K562 (cell line): ENCODE measurements around the gene DDX51. TPM values are rescaled to one million over a fixed set of nuclear protein-coding genes. Genes with fewer than 3 reads are reported as not detected.
A peak's percentile ranks its signal among the peaks of the same experiment; 100 is the strongest.

Experiments
- ATAC-seq: fragments of 200-7000 bp; cut with Tn5 transposase; 3 replicates; pipeline ENCODE4 v1.9.1; 2020; ENCODE audit warnings: moderate library complexity
- BruUV-seq: library from RNA; stranded (reverse); fragments of 400-500 nt; replicated peaks from 2 replicates; lab custom pipeline; 2021; lab: Mats Ljungman, UMichigan
- CTCF ChIA-PET: fragments of 300-600 bp; formaldehyde crosslinking; extraction: SDS; loops from one replicate; lab custom pipeline; 2021; ENCODE audit warnings: low intra/inter-chr PET ratio; lab: Yijun Ruan, JAX
- POLR2A ChIA-PET: fragments of 300-600, 350-650 bp; sonication (Branson Sonifier 250); formaldehyde crosslinking; extraction: SDS; loops from one replicate; lab custom pipeline; 2021; ENCODE audit warnings: antibody characterized with exemption, inconsistent platforms; lab: Yijun Ruan, JAX
- DNase-seq, 4 experiments: peaks; one replicate each; pipeline versions ENCODE4 v3.0.0 to v3.0.0-alpha.2; 2011 to 2018; ENCODE audit warnings: low spot score in 3 of 4, mixed read lengths in 3 of 4; ENCODE audit errors: extremely low read depth in 1 of 4
- FAIRE-seq: peaks from 2 replicates; lab custom pipeline; 2011; peaks lifted over from hg19 to GRCh38; lab: Jason Lieb, UNC
- H2AFZ ChIP-seq: 2 replicates; pipeline ENCODE4 v1.6.0; 2011; ENCODE audit warnings: low read depth, low read length, control low read depth, inconsistent platforms
- H3K27ac ChIP-seq: fragments of 200-600 bp; 3 replicates; pipeline ENCODE4 v1.8.0; 2011; ENCODE audit warnings: low read depth, mild to moderate bottlenecking, control low read depth, inconsistent platforms, low read length, moderate library complexity, mixed read lengths; ENCODE audit errors: extremely low read depth
- H3K27me3 ChIP-seq, 2 experiments: fragments of 300-600 bp in 1 of 2; 2 replicates in 1 of 2; 3 replicates in 1 of 2; pipeline versions ENCODE4 v1.6.0 to v1.8.0; 2011; ENCODE audit warnings: inconsistent platforms in 2 of 2, low read length in 2 of 2, mild to moderate bottlenecking in 1 of 2, mixed read lengths in 1 of 2, moderate library complexity in 1 of 2; ENCODE audit not compliant: control insufficient read depth in 2 of 2, insufficient read depth in 2 of 2
- H3K36me3 ChIP-seq: fragments of 300-600 bp; 3 replicates; pipeline ENCODE4 v1.8.0; 2011; ENCODE audit warnings: mild to moderate bottlenecking, low read length, inconsistent platforms; ENCODE audit not compliant: control insufficient read depth, insufficient read depth
- H3K4me1 ChIP-seq, 2 experiments: fragments of 200-600 bp in 1 of 2; replicated peaks in 1 of 2; 2 replicates in 1 of 2; 3 replicates in 1 of 2; pipeline versions ENCODE4 v1.5.1 to v1.8.0; 2011; ENCODE audit warnings: inconsistent platforms in 2 of 2, low read length in 2 of 2, mild to moderate bottlenecking in 1 of 2, mixed read lengths in 1 of 2, moderate library complexity in 1 of 2; ENCODE audit not compliant: control insufficient read depth in 2 of 2, insufficient read depth in 2 of 2
- H3K4me2 ChIP-seq: 2 replicates; pipeline ENCODE4 v1.6.1; 2011; ENCODE audit warnings: low read length, control low read depth, inconsistent platforms, mixed read lengths; ENCODE audit not compliant: insufficient read depth
- H3K4me3 ChIP-seq: fragments of 200-600 bp; sonication (generic), shearing (Covaris generic); 2 replicates; pipeline ENCODE4 v1.5.1; 2016; ENCODE audit warnings: control low read depth, inconsistent platforms
- H3K79me2 ChIP-seq: fragments of 200-600 bp; 3 replicates; pipeline ENCODE4 v1.8.0; 2011; ENCODE audit warnings: low read length, inconsistent platforms; ENCODE audit not compliant: control insufficient read depth, insufficient read depth
- H3K9ac ChIP-seq, 2 experiments: 2 replicates each; pipeline versions ENCODE4 v1.6.0 to v1.6.1; 2011; ENCODE audit warnings: low read depth in 2 of 2, low read length in 2 of 2, control low read depth in 1 of 2, inconsistent platforms in 1 of 2, mild to moderate bottlenecking in 1 of 2, mixed read lengths in 1 of 2; ENCODE audit not compliant: insufficient read depth in 1 of 2
- H3K9me1 ChIP-seq: one replicate; pipeline ENCODE4 v1.6.0; 2011; ENCODE audit warnings: inconsistent platforms, mild to moderate bottlenecking, low read length, moderate library complexity; ENCODE audit not compliant: control insufficient read depth, insufficient read depth
- H3K9me3 ChIP-seq: replicated peaks from 2 replicates; pipeline ENCODE4 v1.5.1; 2011; ENCODE audit warnings: low read depth, low read length, inconsistent platforms; ENCODE audit not compliant: control insufficient read depth, insufficient read depth
- H4K20me1 ChIP-seq: replicated peaks from 2 replicates; pipeline ENCODE4 v1.6.1; 2011; ENCODE audit warnings: low read length, inconsistent platforms, mixed read lengths; ENCODE audit not compliant: control insufficient read depth, insufficient read depth
- MYBL2 ChIP-seq, 2 experiments: fragments of 450-650 bp in 1 of 2; sonication (generic) in 1 of 2; formaldehyde crosslinking in 1 of 2; IDR thresholded peaks; 2 replicates each; pipeline versions ENCODE4 v1.6.1 to v1.8.1; 2017 to 2022; ENCODE audit warnings: borderline replicate concordance in 1 of 2, inconsistent platforms in 1 of 2, low read depth in 1 of 2, mild to moderate bottlenecking in 1 of 2, missing genetic modification reagents in 1 of 2, moderate library complexity in 1 of 2
- POLR2A ChIP-seq: fragments of 450-650 bp; conservative IDR thresholded peaks from 2 replicates; pipeline ENCODE4 v1.6.1; 2016
- POLR2AphosphoS5 ChIP-seq: IDR thresholded peaks from 2 replicates; pipeline ENCODE4 v1.6.1; 2011; ENCODE audit warnings: mild to moderate bottlenecking, low read depth, low read length, moderate library complexity; ENCODE audit not compliant: control insufficient read depth, insufficient read depth
- SPI1 ChIP-seq: IDR thresholded peaks from 2 replicates; pipeline ENCODE4 v1.6.1; 2011; ENCODE audit warnings: low read depth, low read length, control low read depth, borderline replicate concordance
- ZNF282 ChIP-seq: sonication (generic); formaldehyde crosslinking; IDR thresholded peaks from 2 replicates; pipeline ENCODE4 v1.8.1; 2023; ENCODE audit warnings: missing genetic modification reagents
- WGBS: fragments of 100-300 bp; shearing (Covaris generic); methylation state at CpG from one replicate; pipeline ENCODE4 v1.1.6; 2016; ENCODE audit warnings: low coverage, mixed read lengths; ENCODE audit not compliant: insufficient coverage; ENCODE audit errors: missing lambda C conversion rate; 5-methylcytosine and 5-hydroxymethylcytosine counted together
- in situ Hi-C: fragments of 300-500 bp; cut with MboI; formaldehyde crosslinking; loops from 4 replicates; pipeline ENCODE4 v1.15.0; 2018; ENCODE audit warnings: inconsistent platforms, mixed read lengths
- intact Hi-C: fragments of 100-400 bp; cut with micrococcal nuclease; formaldehyde crosslinking; loops from 2 replicates; pipeline ENCODE4 v1.14.2; 2022
- polyA plus RNA-seq, 8 experiments: library from polyadenylated mRNA; depleted of rRNA in 4 of 8; stranded (reverse) in 5 of 8; unstranded in 3 of 8; fragments of >200 nt; fragmentation: Nextera tagmentation in 2 of 8; fragmentation: Illumina TruSeq in 1 of 8; extraction: Ambion mirVana in 2 of 8; extraction: Trizol in 1 of 8; gene quantifications; 2 replicates each; pipeline versions ENCODE4 v1.2.1 to v1.2.3, GENCODE V29; 2011 to 2014; ENCODE audit warnings: inconsistent platforms in 1 of 8, missing spikeins in 1 of 8
- total RNA-seq, 7 experiments: library from RNA; depleted of rRNA in 6 of 7; stranded (reverse); fragments of >200 nt in 6 of 7; fragmentation: Illumina TruSeq in 2 of 7; extraction: Trizol in 2 of 7; gene quantifications; 2 replicates each; pipeline versions ENCODE4 v1.2.1 to v1.2.3, GENCODE V29; 2011 to 2021; ENCODE audit warnings: low replicate concordance in 1 of 7
- TF ChIP-seq, protein P1 (sequence below): fragments of 250-450 bp; sonication (Bioruptor Pico); IDR thresholded peaks from 2 replicates; pipeline ENCODE4 v1.4.0; 2020; ENCODE audit warnings: borderline replicate concordance

Gene DDX51
- total and polyA plus RNA-seq, 9 of the 15 experiments (the other 6 are each of a cell fraction or from before 2014, with no cell fraction given): 1.1 to 35.9 (median 12.4) TPM

DNA sequence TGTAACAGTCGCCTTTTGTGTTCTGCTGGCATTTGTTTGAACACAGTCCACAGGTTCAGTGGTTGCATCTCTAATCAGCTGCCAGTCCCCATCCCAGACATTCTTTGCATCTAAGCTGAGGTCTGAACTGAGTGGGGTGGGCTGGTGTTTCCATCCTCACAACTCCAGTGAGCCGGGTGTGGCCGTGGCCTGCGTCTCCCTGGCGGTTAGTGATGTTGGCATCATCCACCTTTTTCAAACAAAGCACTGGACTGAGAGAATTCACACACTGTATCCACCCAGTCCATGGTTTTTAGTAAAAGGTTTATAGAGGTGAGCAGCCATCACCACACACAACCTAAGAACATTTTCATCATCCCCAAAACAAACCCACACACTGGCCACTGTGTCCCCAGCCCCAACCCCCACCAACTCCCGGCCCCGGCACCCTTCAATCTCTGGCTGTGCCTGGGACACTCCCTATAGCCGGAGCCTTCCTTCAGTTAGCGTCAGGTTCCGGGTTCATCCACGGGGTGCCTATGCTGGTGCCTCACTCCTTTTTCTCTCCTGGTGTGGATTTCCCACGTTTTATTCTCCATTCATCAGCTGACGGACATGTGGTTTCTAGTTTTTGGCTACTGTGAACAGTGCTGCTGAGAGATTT is 6.5 kb downstream of the DDX51 start:
- peak; percentile 4; the same call in 1 of the 3 replicates for ATAC-seq
- FAIRE-seq: no peak
- WGBS: 79% methylated on average over 12 of the region's 13 CpGs

More for the DNA sequence above, 6.5 kb downstream of the DDX51 start:
- intact Hi-C loops (no loop called here), in situ Hi-C loops (no loop called here)
- Histone ChIP-seq H3K4me3 (no peak overlapping the region), H3K4me2 (no peak overlapping the region), H3K4me1 (peaks cover 2 to 34% of the 10 kb centered on the region in 2 experiments; a peak in 3 of 5 replicates), H3K27ac (no peak overlapping the region), H3K36me3 (peaks cover 39% of the 10 kb centered on the region; the same call in 2 of the 3 replicates), H3K27me3 (no peaks in the 10 kb centered on the region), H4K20me1 (no peaks in the 10 kb centered on the region), H3K9me3 (no peaks in the 10 kb centered on the region), H3K9ac (no peak overlapping the region), H3K79me2 (peaks cover 8% of the 10 kb centered on the region), H2AFZ (no peak overlapping the region), H3K9me1 (no peaks in the 10 kb centered on the region)
- TF ChIP-seq ZNF282 (CRISPR knock-in tag): no peak
- TF ChIP-seq, protein P1, sequence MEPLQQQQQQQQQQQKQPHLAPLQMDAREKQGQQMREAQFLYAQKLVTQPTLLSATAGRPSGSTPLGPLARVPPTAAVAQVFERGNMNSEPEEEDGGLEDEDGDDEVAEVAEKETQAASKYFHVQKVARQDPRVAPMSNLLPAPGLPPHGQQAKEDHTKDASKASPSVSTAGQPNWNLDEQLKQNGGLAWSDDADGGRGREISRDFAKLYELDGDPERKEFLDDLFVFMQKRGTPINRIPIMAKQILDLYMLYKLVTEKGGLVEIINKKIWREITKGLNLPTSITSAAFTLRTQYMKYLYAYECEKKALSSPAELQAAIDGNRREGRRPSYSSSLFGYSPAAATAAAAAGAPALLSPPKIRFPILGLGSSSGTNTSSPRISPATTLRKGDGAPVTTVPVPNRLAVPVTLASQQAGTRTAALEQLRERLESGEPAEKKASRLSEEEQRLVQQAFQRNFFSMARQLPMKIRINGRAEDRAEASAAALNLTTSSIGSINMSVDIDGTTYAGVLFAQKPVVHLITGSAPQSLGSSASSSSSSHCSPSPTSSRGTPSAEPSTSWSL (CRISPR knock-in tag): no peak
- TF ChIP-seq POLR2AphosphoS5: 0 out of 2 replicates have a peak, but pooled peaks have one; percentile 8
- no peak for TF ChIP-seq MYBL2 (IDR thresholded peaks at IDR 0.05; ENCODE audit: low read depth)
- TF ChIP-seq MYBL2 (CRISPR knock-in tag; IDR thresholded peaks at IDR 0.05; ENCODE audit: borderline replicate concordance): no peak
- no peak for TF ChIP-seq SPI1
- TF ChIP-seq POLR2A: peak; percentile 6; the same call in 1 of the 2 replicates
- CTCF ChIA-PET: no interaction called here
- DNase-seq: no peak
- POLR2A ChIA-PET: interaction anchor here (0.7 to 1.6 kb wide), 3 partner anchors 9 to 278 kb away, joined by 3 to 5 read pairs (median 3); no protein-coding TSS in a partner anchor
- BruUV-seq: no TSS peak
